Stimulated activated CD8-positive, alpha-beta memory T cell treated with anti-CD3 and anti-CD28 coated beads, Interleukin-12 subunit alpha, Interleukin-12 subunit beta, amount 100 ng/mL, for 4 hours (primary cell): Measurements from ENCODE around the gene EYA3.

Source experiments
- DNase-seq: peaks from one replicate; pipeline ENCODE4 v3.0.0-alpha.2; 2020; ENCODE audit warnings: low read depth

Gene EYA3

DNA sequence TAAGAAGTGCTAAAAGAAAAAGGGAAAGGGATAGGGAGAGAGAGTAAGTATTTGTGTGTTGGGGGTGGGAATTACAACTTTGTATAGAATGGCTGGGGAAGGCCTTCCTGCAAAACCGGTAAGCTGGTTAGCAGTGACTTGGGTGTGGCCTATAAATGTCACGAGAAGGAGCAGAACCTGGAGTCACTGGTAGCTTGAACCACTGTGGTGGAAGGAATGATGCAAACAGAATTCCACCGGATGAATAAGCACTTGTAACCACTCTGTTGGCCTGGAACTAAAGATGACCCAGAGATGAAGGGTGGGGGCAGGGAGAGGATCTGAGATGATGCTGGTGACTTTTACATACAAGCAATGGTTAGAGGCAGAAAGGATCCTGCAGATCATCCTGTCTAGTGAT is 119.7 kb downstream of the EYA3 start:
- no peak for DNase-seq

DNA sequence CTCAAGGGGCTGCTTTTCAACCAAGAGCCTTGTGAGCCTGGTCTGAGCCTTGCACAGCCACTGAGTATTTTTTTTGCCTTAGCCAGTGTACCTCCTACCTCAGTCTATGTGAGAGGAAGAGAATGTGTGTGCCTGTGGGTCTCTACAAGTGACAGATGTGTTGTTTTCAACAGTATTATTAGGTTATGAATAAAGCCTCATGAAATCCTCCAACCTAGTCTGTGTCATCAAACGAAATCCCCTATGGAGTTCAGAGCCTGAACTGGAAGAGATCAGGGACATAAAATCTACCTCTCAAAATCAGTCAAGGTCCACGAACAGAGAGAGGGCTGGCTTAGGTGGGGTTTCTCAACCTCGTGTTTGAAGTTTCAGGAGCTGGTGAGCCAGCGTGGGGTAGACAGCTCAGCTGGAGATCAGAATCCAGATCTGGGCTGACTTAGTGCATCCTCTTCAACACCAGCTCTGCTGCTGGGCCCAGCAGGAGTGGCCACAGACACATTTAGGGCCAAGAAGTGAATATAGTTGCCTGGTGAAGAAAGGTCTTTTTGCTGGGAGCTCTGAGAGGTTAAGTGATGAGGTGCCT is 120.4 kb downstream of the EYA3 start:
- DNase-seq: no peak

GRCh38 chr1:27967106-27967883 is 121.1 kb downstream of the EYA3 start:
- no peak for DNase-seq

GRCh38 chr1:27966402-27967105 is 121.9 kb downstream of the EYA3 start:
- no peak for DNase-seq

- DNase-seq: no peak
These were observed 125.0 kb downstream of the EYA3 start for GRCh38 chr1:27963393-27963792.

DNA sequence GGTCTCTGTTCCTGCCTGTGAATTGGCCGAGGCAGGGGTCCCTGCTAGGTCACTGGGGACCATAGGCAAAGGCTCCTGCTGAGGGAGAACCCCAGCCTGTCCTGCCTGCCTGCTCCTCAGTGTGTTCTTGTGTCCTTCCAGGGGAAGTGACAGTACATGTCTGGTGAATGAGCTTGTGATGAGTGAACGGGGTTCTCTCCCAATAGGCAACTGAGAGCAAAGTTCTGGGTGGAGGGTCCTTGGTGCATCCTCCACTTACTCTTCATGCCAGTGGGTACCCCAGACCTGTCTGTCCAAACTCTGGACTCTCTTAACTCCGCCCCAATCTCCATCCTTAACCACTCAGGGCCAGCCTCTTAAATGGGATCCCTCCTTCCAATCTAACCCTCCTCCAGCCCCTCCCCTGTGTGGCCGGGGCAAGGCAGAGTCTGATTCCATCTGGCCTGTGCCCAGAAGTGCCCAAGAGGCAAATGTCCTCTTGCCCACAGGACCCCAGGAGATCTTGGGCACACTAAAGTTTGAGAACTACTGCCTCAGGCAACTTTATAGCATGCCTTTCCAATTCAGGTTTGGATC is 126.7 kb downstream of the EYA3 start:
- no peak for DNase-seq

- no peak for DNase-seq
These were observed 127.4 kb downstream of the EYA3 start for GRCh38 chr1:27960762-27961645.

GRCh38 chr1:27959792-27960603 is 128.4 kb downstream of the EYA3 start, which contains the start of gene XKR8:
XKR8 (plus strand) TSS chr1:27959973; CDS start chr1:27960070, 97 bp downstream.
- DNase-seq: peak; percentile 78

DNA sequence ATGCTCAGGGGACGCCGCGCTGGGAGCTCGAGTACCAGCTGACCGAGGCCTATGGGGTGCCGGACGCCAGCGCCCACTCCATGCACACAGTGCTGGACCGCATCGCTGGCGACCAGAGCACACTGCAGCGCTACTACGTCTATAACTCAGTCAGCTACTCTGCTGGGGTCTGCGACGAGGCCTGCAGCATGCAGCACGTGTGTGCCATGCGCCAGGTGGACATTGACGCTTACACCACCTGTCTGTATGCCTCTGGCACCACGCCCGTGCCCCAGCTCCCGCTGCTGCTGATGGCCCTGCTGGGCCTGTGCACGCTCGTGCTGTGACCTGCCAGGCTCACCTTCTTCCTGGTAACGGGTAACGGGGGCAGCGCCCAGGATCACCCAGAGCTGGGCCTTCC is 129.9 kb downstream of the EYA3 start:
- no peak for DNase-seq

DNA sequence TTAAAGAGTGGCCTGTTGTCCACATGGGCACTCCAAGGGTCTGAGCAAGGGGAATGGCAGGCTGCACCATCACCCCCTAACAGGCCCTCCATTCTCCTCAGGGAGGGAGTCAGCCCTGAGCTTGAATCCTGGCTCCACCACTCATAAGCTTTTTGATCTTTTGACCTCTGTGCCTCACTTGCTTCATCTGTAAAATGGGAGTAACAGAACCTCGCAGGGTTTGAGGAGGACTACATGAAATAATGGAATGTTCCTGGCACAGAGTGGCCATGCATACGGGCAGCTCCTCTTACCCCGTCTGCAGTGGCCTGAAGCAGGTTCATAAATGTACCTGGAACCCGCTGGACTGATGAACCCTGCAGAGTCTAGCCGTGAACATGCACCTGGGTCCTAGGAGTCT is 130.8 kb downstream of the EYA3 start:
- no peak for DNase-seq

GRCh38 chr1:27956761-27957160 is 131.6 kb downstream of the EYA3 start:
- DNase-seq: no peak

GRCh38 chr1:27955076-27955475 is 133.3 kb downstream of the EYA3 start:
- DNase-seq: no peak

DNA sequence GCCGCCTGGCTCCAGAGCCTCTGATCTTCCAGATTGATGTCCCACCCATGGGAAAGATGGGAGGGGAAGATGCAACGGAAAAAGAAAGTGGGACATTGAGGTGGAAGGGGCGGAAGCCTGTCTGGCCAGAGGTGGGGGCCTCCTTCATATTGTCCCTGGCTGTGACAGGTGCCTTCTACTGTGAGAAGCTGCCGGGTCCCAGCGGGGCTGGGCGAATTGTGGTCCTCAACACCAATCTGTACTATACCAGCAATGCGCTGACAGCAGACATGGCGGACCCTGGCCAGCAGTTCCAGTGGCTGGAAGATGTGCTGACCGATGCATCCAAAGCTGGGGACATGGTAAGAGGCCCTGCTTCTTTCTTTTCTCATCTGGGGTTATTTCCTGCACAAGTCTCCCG is 134.2 kb downstream of the EYA3 start:
- DNase-seq: no peak

DNA sequence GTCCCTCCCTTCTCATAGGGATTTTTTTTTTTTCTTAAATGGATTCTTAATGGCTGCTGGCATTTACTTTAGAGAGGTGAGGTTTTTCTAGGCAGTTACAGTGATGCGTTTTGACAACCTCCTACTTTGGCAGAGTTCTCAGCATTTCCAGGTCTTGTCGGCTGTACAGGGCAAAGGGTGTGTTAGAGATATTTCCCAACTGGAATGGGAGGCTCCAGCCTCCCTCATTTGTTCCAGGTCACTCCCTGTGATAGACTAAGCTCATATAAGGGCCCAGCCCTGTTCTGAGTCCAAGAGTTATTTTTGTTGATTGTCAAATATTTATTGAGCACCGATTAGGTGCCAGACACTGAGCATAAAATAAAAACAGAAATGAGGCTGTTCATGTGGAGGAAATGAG is 136.3 kb downstream of the EYA3 start:
- DNase-seq: no peak

DNA sequence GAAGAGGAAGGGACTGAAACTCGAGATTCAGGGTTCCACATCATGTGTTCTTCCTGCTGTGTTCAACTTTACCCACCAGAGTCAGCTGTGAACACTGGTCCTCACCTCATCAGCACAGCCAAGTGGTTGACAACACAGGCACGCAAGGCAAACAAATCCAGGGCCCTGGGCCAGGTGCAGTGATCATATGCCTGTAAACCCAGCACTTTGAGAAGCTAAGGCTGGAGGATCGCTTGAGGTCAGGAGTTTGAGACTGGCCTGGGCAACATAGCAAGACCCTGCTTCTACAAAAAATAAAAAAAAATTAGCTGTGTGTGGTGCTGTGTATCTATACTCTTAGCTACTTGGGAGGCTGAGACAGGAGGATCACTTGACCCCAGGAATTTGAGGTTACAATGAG is 137.0 kb downstream of the EYA3 start:
- DNase-seq: no peak

GRCh38 chr1:27949027-27949426 is 139.4 kb downstream of the EYA3 start:
- no peak for DNase-seq

- no peak for DNase-seq
These were observed 143.4 kb downstream of the EYA3 start for GRCh38 chr1:27945020-27945419.

- DNase-seq: no peak
These were observed 146.5 kb downstream of the EYA3 start for GRCh38 chr1:27941671-27942540.

- no peak for DNase-seq
These were observed 147.4 kb downstream of the EYA3 start for GRCh38 chr1:27940870-27941560.
